Loucy (cell line): Measurements from ENCODE around the gene CD2AP.

Experiments
- CTCF ChIP-seq: fragments of 200-600 bp; sonication (generic); conservative IDR thresholded peaks from 2 replicates; pipeline ENCODE4 v1.5.1; 2014; ENCODE audit warnings: mild to moderate bottlenecking, antibody characterized with exemption, low read length
- EZH2phosphoT487 ChIP-seq: fragments of 200-600 bp; IDR thresholded peaks from 2 replicates; pipeline ENCODE4 v1.6.1; 2018; ENCODE audit warnings: antibody characterized with exemption, mild to moderate bottlenecking, moderate library complexity, borderline replicate concordance

GRCh38 chr6:47455533-47456209 lies 21.9 kb upstream of the CD2AP start:
- TF ChIP-seq CTCF (no peak), EZH2phosphoT487 (no peak)
